Measurements from ENCODE around the gene ZXDC. TPM values are rescaled to one million over a fixed set of nuclear protein-coding genes. Genes with fewer than 3 reads are reported as not detected.

The ZXDC gene
- total and polyA plus RNA-seq, 11 donors = 8.7 to 40.3 (median 19.3) TPM

GRCh38 chr3:126421573-126422119 is 54.0 kb downstream of the ZXDC start:
- intact Hi-C loops (cut with DNase I) = no loop called here
- Histone ChIP-seq H3K27ac (no peak overlapping the region), H3K4me3 (no peak overlapping the region), H3K27me3 (peaks cover 0 to 23% (median 5%) of the 10 kb centered on the region in 9 donors), H3K9me3 (peaks cover 0 to 16% (median 9%) of the 10 kb centered on the region in 12 donors), H3K36me3 (no peaks in the 10 kb centered on the region), H3K4me1 (no peaks in the 10 kb centered on the region)
- DNase-seq (no peak), ATAC-seq (no peak)
- 77 to 82% (median 80%) methylated on average over 10 of the region's 10 CpGs for WGBS, 4 donors
- TF ChIP-seq CTCF (IDR thresholded peaks at IDR 0.05) (no peak), POLR2A (IDR thresholded peaks at IDR 0.05) (no peak)

GRCh38 chr3:126419886-126420786 is 55.6 kb downstream of the ZXDC start:
- Histone ChIP-seq H3K36me3 (no peaks in the 10 kb centered on the region), H3K4me3 (no peak overlapping the region), H3K27ac (no peak overlapping the region), H3K9me3 (peaks cover 0 to 1% (median 0%) of the 10 kb centered on the region in 12 donors), H3K4me1 (peaks cover 0 to 6% (median 0%) of the 10 kb centered on the region in 12 donors), H3K27me3 (peaks cover 10 to 38% (median 18%) of the 10 kb centered on the region in 9 donors)
- WGBS, 4 donors = 78 to 86% (median 83%) methylated on average over 17 to 22 of the region's 22 CpGs
- TF ChIP-seq CTCF (IDR thresholded peaks at IDR 0.05) (no peak), POLR2A (IDR thresholded peaks at IDR 0.05) (no peak)
- DNase-seq (no peak), ATAC-seq (no peak)
- intact Hi-C loops (cut with DNase I) = no loop called here

- 69 to 85% (median 80%) methylated on average over 6 of the region's 6 CpGs for WGBS, 4 donors
- TF ChIP-seq POLR2A (IDR thresholded peaks at IDR 0.05) (no peak), CTCF (IDR thresholded peaks at IDR 0.05) (no peak)
- Histone ChIP-seq H3K36me3 (no peaks in the 10 kb centered on the region), H3K4me3 (no peak overlapping the region), H3K4me1 (peaks cover 0 to 6% (median 0%) of the 10 kb centered on the region in 12 donors), H3K27ac (no peak overlapping the region), H3K27me3 (peaks cover 10 to 47% (median 23%) of the 10 kb centered on the region in 9 donors), H3K9me3 (no peaks in the 10 kb centered on the region)
- intact Hi-C loops (cut with DNase I) = no loop called here
- DNase-seq (no peak), ATAC-seq (no peak)
These were observed 56.5 kb downstream of the ZXDC start for GRCh38 chr3:126419151-126419703.

- H3K4me1 ChIP-seq = peaks cover 0 to 6% (median 0%) of the 10 kb centered on the region in 12 donors
- ATAC-seq (no peak), DNase-seq (no peak)
- no peak for TF ChIP-seq POLR2A (IDR thresholded peaks at IDR 0.05)
- 76 to 83% (median 80%) methylated on average over 15 to 20 of the region's 20 CpGs for WGBS, 4 donors
- no peaks in the 10 kb centered on the region for H3K36me3 ChIP-seq
- H3K9me3 ChIP-seq = no peaks in the 10 kb centered on the region
- no peak overlapping the region for H3K4me3 ChIP-seq
- H3K27ac ChIP-seq = no peak overlapping the region
- intact Hi-C loops (cut with DNase I) = no loop called here
- H3K27me3 ChIP-seq = peaks cover 10 to 52% (median 24%) of the 10 kb centered on the region in 9 donors
These were observed 57.0 kb downstream of the ZXDC start for GRCh38 chr3:126418661-126419131.
